Uterus (tissue), 4 donors: Measurements from ENCODE around the gene C11orf54. TPM values are rescaled to one million over a fixed set of nuclear protein-coding genes. Genes with fewer than 3 reads are reported as not detected.

ENCODE experiments used
- DNase-seq, 2 donors: peaks; one replicate each; pipeline ENCODE4 v3.0.0-alpha.2; 2019 to 2020
- H3K27ac ChIP-seq, 2 donors: fragments of 200-600 bp; sonication (generic); 1 replicate in 1 of 2; 2 replicates in 1 of 2; pipeline ENCODE4 v1.5.1; 2016 to 2018
- H3K27me3 ChIP-seq, 2 donors: fragments of 200-600 bp; sonication (generic); one replicate each; pipeline ENCODE4 v1.5.1; 2018 to 2019; ENCODE audit warnings: control low read depth in 1 of 2
- H3K36me3 ChIP-seq, 2 donors: fragments of 200-600 bp; sonication (generic); one replicate each; pipeline ENCODE4 v1.5.1; 2019; ENCODE audit warnings: control low read depth in 1 of 2
- H3K4me1 ChIP-seq, 2 donors: fragments of 200-600 bp; sonication (generic); one replicate each; pipeline ENCODE4 v1.5.1; 2018 to 2019; ENCODE audit warnings: control low read depth in 1 of 2
- H3K4me3 ChIP-seq, 2 donors: fragments of 200-600 bp; sonication (generic); 1 replicate in 1 of 2; 2 replicates in 1 of 2; pipeline ENCODE4 v1.5.1; 2018 to 2019; ENCODE audit warnings: mild to moderate bottlenecking in 1 of 2
- H3K9me3 ChIP-seq, 2 donors: fragments of 200-600 bp; sonication (generic); one replicate each; pipeline ENCODE4 v1.5.1; 2019; ENCODE audit warnings: control low read depth in 1 of 2
- POLR2A ChIP-seq, 2 donors: fragments of 450-650 bp; IDR thresholded peaks; one replicate each; pipeline ENCODE4 v1.6.1; 2016; ENCODE audit warnings: antibody characterized with exemption in 2 of 2, mild to moderate bottlenecking in 1 of 2, moderate library complexity in 1 of 2
- intact Hi-C: fragments of 100-400 bp; cut with DNase I; formaldehyde crosslinking; loops from one replicate; pipeline ENCODE4 v1.15.1; 2023; ENCODE audit warnings: low total_unique reads
- total RNA-seq, 4 donors: library from RNA; depleted of rRNA in 3 of 4; stranded (reverse); fragments of >200 nt in 3 of 4; gene quantifications; one replicate each; pipeline versions ENCODE4 v1.1.0 to v1.2.4, GENCODE V29; 2014 to 2023
- TF ChIP-seq, protein P1 (sequence below), 4 experiments: fragments of 200-600 bp in 2 of 4; fragments of 450-650 bp in 2 of 4; sonication (generic) in 2 of 4; IDR thresholded peaks; one replicate each; pipeline ENCODE4 v1.5.1; 2016 to 2019; ENCODE audit warnings: antibody characterized with exemption in 4 of 4, mild to moderate bottlenecking in 2 of 4, moderate library complexity in 1 of 4
- donor health status: DM: yes; HTN: yes; CAD: no.

The C11orf54 gene
- total RNA-seq: 10 to 100 TPM; 13.3 to 57.2 (median 32.1) TPM

DNA sequence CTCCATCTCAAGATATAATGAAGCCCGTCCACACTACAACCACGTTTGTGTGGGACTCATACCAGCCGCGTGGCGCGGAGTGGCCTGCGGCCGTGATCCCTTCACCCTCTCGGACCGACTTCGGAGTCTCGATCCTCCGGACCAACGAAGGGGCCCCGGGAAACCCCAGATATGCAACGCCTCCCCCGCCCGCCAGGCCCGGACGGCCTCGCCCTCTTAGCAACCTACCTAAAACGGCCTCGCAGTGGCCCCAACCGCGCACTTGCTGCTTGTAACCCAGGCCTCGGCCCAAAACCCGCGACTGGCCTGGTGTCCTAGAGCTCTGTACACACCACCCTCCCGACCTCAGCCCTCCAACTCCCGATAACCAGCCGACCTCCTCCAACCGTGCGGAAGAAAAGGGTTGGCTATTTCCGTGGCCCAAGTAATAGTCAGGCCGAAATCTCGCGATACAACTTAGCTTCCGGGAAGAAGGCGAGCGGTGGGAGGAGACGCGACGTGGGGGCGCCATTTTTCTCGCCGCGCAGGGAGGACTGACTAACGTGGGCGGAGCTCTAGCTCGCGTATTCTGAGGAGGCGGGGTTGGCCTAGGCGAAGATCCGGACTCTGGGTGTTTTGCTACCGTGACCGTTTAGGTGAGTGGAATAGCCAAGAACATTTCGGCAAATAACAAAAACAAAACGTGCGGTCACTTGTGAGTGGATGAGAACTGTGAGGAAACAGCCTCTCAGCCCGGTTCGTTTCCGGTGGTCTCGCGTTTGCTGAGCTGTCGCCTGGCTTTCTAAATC, at the start of gene C11orf54, which contains the start of gene TAF1D:
C11orf54 (plus strand) TSS at position 579 of the 788 bp plus-strand sequence. CDS start 5,722 bp downstream, outside the sequence.
TAF1D (minus strand) TSS at position 402 of the 788 bp plus-strand sequence. CDS start 2,191 bp downstream, outside the sequence.
- H3K27ac ChIP-seq: peak within 1 kb of the TSS; percentile 91 to 94
- DNase-seq: peak; percentile 98
- no peaks in the 10 kb centered on the region for H3K9me3 ChIP-seq
- H3K27me3 ChIP-seq: no peaks in the 10 kb centered on the region
- H3K36me3 ChIP-seq: no peaks in the 10 kb centered on the region
- peak within 1 kb of the TSS; percentile 77 to 80 for H3K4me3 ChIP-seq
- peak; percentile 59 to 74 for TF ChIP-seq POLR2A (IDR thresholded peaks at IDR 0.05)
- TF ChIP-seq, protein P1, sequence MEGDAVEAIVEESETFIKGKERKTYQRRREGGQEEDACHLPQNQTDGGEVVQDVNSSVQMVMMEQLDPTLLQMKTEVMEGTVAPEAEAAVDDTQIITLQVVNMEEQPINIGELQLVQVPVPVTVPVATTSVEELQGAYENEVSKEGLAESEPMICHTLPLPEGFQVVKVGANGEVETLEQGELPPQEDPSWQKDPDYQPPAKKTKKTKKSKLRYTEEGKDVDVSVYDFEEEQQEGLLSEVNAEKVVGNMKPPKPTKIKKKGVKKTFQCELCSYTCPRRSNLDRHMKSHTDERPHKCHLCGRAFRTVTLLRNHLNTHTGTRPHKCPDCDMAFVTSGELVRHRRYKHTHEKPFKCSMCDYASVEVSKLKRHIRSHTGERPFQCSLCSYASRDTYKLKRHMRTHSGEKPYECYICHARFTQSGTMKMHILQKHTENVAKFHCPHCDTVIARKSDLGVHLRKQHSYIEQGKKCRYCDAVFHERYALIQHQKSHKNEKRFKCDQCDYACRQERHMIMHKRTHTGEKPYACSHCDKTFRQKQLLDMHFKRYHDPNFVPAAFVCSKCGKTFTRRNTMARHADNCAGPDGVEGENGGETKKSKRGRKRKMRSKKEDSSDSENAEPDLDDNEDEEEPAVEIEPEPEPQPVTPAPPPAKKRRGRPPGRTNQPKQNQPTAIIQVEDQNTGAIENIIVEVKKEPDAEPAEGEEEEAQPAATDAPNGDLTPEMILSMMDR (IDR thresholded peaks at IDR 0.05): peak in 1 of 4 experiments; percentile 8
- intact Hi-C loops: no loop called here
- H3K4me1 ChIP-seq: peaks cover 5 to 12% of the 10 kb centered on the region in 2 donors

DNA sequence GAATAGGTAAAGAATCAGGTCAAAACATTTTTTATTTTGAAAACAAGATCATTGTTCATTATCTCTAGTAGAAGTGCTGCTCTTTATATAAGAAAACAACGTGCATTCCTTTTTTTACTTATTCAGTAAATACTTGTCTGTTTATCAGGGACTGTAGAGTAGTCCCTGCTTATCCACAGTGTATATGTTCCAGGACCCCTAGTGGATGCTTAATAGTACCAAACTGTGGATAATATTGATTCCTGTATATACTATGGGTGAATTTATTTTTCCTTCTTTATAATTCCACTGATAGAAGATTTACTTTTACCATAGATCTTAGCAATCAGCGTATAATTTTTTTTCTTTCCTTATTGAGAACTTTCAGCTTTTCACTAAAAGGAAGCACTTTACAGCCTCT, 47.4 kb upstream of the C11orf54 start:
- TF ChIP-seq, protein P1 (IDR thresholded peaks at IDR 0.05): no peak
- no peak for TF ChIP-seq POLR2A (IDR thresholded peaks at IDR 0.05)
- no peak overlapping the region for H3K4me3 ChIP-seq
- no peak overlapping the region for H3K27ac ChIP-seq
- no peak for DNase-seq
- H3K9me3 ChIP-seq: no peaks in the 10 kb centered on the region
- intact Hi-C loops: no loop called here
- H3K27me3 ChIP-seq: no peaks in the 10 kb centered on the region
- no peaks in the 10 kb centered on the region for H3K4me1 ChIP-seq
- H3K36me3 ChIP-seq: no peaks in the 10 kb centered on the region

GRCh38 chr11:93694557-93694956, 46.9 kb upstream of the C11orf54 start:
- Histone ChIP-seq H3K4me3 (no peak overlapping the region), H3K4me1 (no peaks in the 10 kb centered on the region), H3K36me3 (no peaks in the 10 kb centered on the region), H3K9me3 (no peaks in the 10 kb centered on the region), H3K27ac (no peak overlapping the region), H3K27me3 (no peaks in the 10 kb centered on the region)
- intact Hi-C loops: no loop called here
- TF ChIP-seq POLR2A (IDR thresholded peaks at IDR 0.05): no peak
- TF ChIP-seq, protein P1 (IDR thresholded peaks at IDR 0.05): no peak
- DNase-seq: no peak

GRCh38 chr11:93697611-93698010, 43.9 kb upstream of the C11orf54 start:
- intact Hi-C loops: no loop called here
- no peaks in the 10 kb centered on the region for H3K27me3 ChIP-seq
- H3K4me3 ChIP-seq: no peak overlapping the region
- H3K36me3 ChIP-seq: no peaks in the 10 kb centered on the region
- no peak overlapping the region for H3K27ac ChIP-seq
- no peak for DNase-seq
- TF ChIP-seq, protein P1 (IDR thresholded peaks at IDR 0.05): no peak
- TF ChIP-seq POLR2A (IDR thresholded peaks at IDR 0.05): no peak
- H3K9me3 ChIP-seq: no peaks in the 10 kb centered on the region
- no peaks in the 10 kb centered on the region for H3K4me1 ChIP-seq

DNA sequence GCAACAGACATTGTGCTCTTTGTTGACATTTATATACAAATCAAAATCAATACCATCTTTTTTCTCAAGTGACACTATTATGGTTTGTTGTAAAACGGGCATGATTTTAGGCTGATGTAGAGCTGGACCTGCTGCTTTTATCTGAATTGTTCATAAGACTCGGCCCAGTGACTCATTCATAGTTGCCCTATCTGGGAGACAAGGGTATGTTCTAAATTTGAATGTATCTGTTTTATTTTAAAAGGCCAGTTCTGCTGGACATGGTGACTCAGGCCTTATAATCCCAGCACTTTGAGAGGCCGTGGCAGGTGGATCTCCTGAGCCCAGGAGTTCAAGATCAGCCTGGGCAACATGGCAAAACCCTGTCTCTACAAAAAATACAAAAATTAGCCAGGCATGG, 40.6 kb upstream of the C11orf54 start:
- intact Hi-C loops: no loop called here
- Histone ChIP-seq H3K36me3 (no peaks in the 10 kb centered on the region), H3K9me3 (no peaks in the 10 kb centered on the region), H3K27ac (no peak overlapping the region), H3K4me1 (no peaks in the 10 kb centered on the region), H3K4me3 (no peak overlapping the region), H3K27me3 (no peaks in the 10 kb centered on the region)
- no peak for DNase-seq
- TF ChIP-seq, protein P1 (IDR thresholded peaks at IDR 0.05): no peak
- TF ChIP-seq POLR2A (IDR thresholded peaks at IDR 0.05): no peak
